SK-N-SH (cell line): Measurements from ENCODE around the gene ANKRD12. TPM values are rescaled to one million over a fixed set of nuclear protein-coding genes. Genes with fewer than 3 reads are reported as not detected.

ENCODE experiments used
- CTCF ChIA-PET: fragments of 300-600, 350-600 bp; formaldehyde crosslinking; extraction: SDS; loops from one replicate; lab custom pipeline; 2021; lab: Yijun Ruan, JAX
- POLR2A ChIA-PET: fragments of 350-600 bp; sonication (Branson Sonifier 250); formaldehyde crosslinking; extraction: SDS; loops from one replicate; lab custom pipeline; 2020; ENCODE audit warnings: antibody characterized with exemption, inconsistent platforms; lab: Yijun Ruan, JAX
- DNase-seq: peaks from one replicate; pipeline ENCODE4 v3.0.0; 2012
- H2AFZ ChIP-seq: fragments of 200-600 bp; sonication (generic); 2 replicates; pipeline ENCODE4 v1.8.1; 2016; ENCODE audit warnings: antibody characterized with exemption, mild to moderate bottlenecking, low read depth
- H3F3A ChIP-seq: fragments of 200-600 bp; sonication (generic); replicated peaks from 2 replicates; pipeline ENCODE3; 2016; ENCODE audit warnings: antibody characterized with exemption, mild to moderate bottlenecking; ENCODE audit not compliant: insufficient read depth
- H3K27ac ChIP-seq, 2 experiments: fragments of 200-500 bp in 1 of 2; fragments of 200-600 bp in 1 of 2; sonication (Bioruptor generic) in 1 of 2; sonication (generic), shearing (Covaris generic) in 1 of 2; 2 replicates each; pipeline versions ENCODE4 v1.5.1 to v1.6.1; 2014 to 2016; ENCODE audit warnings: low read depth in 2 of 2, inconsistent platforms in 1 of 2, low read length in 1 of 2, mild to moderate bottlenecking in 1 of 2, mixed read lengths in 1 of 2
- H3K27me3 ChIP-seq: fragments of 200-600 bp; sonication (generic), shearing (Covaris generic); 2 replicates; pipeline ENCODE4 v1.6.1; 2016; ENCODE audit warnings: mixed run types; ENCODE audit not compliant: insufficient read depth
- H3K36me3 ChIP-seq, 2 experiments: fragments of 200-500 bp in 1 of 2; fragments of 200-600 bp in 1 of 2; sonication (Bioruptor generic) in 1 of 2; sonication (generic) in 1 of 2; replicated peaks in 1 of 2; 2 replicates each; pipeline versions ENCODE3 to v1.5.1; 2014 to 2016; ENCODE audit warnings: low read length in 1 of 2, mild to moderate bottlenecking in 1 of 2; ENCODE audit not compliant: insufficient read depth in 2 of 2, control insufficient read depth in 1 of 2
- H3K4me1 ChIP-seq, 2 experiments: fragments of 200-500 bp in 1 of 2; fragments of 200-600 bp in 1 of 2; sonication (Bioruptor generic) in 1 of 2; sonication (generic), shearing (Covaris generic) in 1 of 2; 2 replicates each; pipeline versions ENCODE4 v1.5.1 to v1.6.1; 2014 to 2016; ENCODE audit warnings: low read depth in 1 of 2, low read length in 1 of 2, mixed run types in 1 of 2; ENCODE audit not compliant: insufficient read depth in 2 of 2, control insufficient read depth in 1 of 2
- H3K4me2 ChIP-seq: fragments of 200-600 bp; sonication (generic), shearing (Covaris generic); 2 replicates; pipeline ENCODE4 v1.6.1; 2017; ENCODE audit warnings: mixed run types
- H3K4me3 ChIP-seq, 2 experiments: fragments of 200-500 bp in 1 of 2; fragments of 200-600 bp in 1 of 2; sonication (Bioruptor generic) in 1 of 2; sonication (generic), shearing (Covaris generic) in 1 of 2; 2 replicates each; pipeline versions ENCODE4 v1.5.1 to v1.8.1; 2014 to 2016; ENCODE audit warnings: low read depth in 2 of 2, inconsistent platforms in 1 of 2, low read length in 1 of 2, mild to moderate bottlenecking in 1 of 2, mixed read lengths in 1 of 2, moderate library complexity in 1 of 2
- H3K79me2 ChIP-seq: fragments of 200-600 bp; sonication (generic); 2 replicates; pipeline ENCODE4 v1.8.1; 2017; ENCODE audit warnings: mild to moderate bottlenecking; ENCODE audit not compliant: insufficient read depth
- H3K9ac ChIP-seq: fragments of 200-600 bp; sonication (generic); 2 replicates; pipeline ENCODE4 v1.6.1; 2017; ENCODE audit warnings: mixed run types
- H3K9me2 ChIP-seq: fragments of 200-600 bp; sonication (generic); 2 replicates; pipeline ENCODE4 v1.6.1; 2017; ENCODE audit warnings: mixed run types
- H3K9me3 ChIP-seq: fragments of 200-600 bp; sonication (generic); 2 replicates; pipeline ENCODE4 v1.6.1; 2017; ENCODE audit warnings: mixed run types, mild to moderate bottlenecking, moderate library complexity
- H4K20me1 ChIP-seq: fragments of 200-600 bp; sonication (generic); 2 replicates; pipeline ENCODE4 v1.6.1; 2017; ENCODE audit warnings: mild to moderate bottlenecking, mixed run types; ENCODE audit not compliant: insufficient read depth
- CHD2 ChIP-seq: fragments of 150-350 bp; IDR thresholded peaks from 2 replicates; pipeline ENCODE4 v1.6.1; 2018; ENCODE audit warnings: low read length; ENCODE audit not compliant: partially characterized antibody
- EZH2phosphoT487 ChIP-seq: fragments of 200-600 bp; sonication (generic); IDR thresholded peaks from 2 replicates; pipeline ENCODE4 v1.6.1; 2017; ENCODE audit warnings: low read depth, mixed run types, mild to moderate bottlenecking, antibody characterized with exemption, moderate library complexity, borderline replicate concordance
- FOXJ3 ChIP-seq: sonication (generic); formaldehyde crosslinking; IDR thresholded peaks from 2 replicates; pipeline ENCODE4 v1.5.1; 2020; ENCODE audit warnings: mild to moderate bottlenecking, missing genetic modification reagents
- GATA2 ChIP-seq: sonication (generic); formaldehyde crosslinking; IDR thresholded peaks from 2 replicates; pipeline ENCODE4 v1.5.0; 2020; ENCODE audit warnings: mild to moderate bottlenecking, missing genetic modification reagents
- JUND ChIP-seq: IDR thresholded peaks from 2 replicates; pipeline ENCODE4 v1.4.0; 2012
- NFIC ChIP-seq: IDR thresholded peaks from 2 replicates; pipeline ENCODE4 v1.4.0; 2012; ENCODE audit warnings: borderline replicate concordance
- POLR2AphosphoS5 ChIP-seq: IDR thresholded peaks from 2 replicates; pipeline ENCODE4 v1.6.1; 2012; ENCODE audit warnings: low read depth, low read length
- RAD21 ChIP-seq: IDR thresholded peaks from 2 replicates; pipeline ENCODE4 v1.6.1; 2012; ENCODE audit warnings: mild to moderate bottlenecking, low read length
- RFX5 ChIP-seq: IDR thresholded peaks from 2 replicates; pipeline ENCODE4 v1.6.1; 2012; ENCODE audit warnings: mild to moderate bottlenecking, improper control_type of control experiment, low read length
- RXRA ChIP-seq: IDR thresholded peaks from 2 replicates; pipeline ENCODE4 v1.4.0; 2012; ENCODE audit warnings: low read depth, mild to moderate bottlenecking, borderline replicate concordance
- TEAD4 ChIP-seq: IDR thresholded peaks from 2 replicates; pipeline ENCODE4 v1.4.0; 2012; ENCODE audit warnings: mild to moderate bottlenecking, borderline replicate concordance; ENCODE audit not compliant: insufficient read depth
- WGBS: methylation state at CpG from one replicate; pipeline ENCODE4 v1.1.6; 2017; ENCODE audit warnings: low lambda C conversion rate; 5-methylcytosine and 5-hydroxymethylcytosine counted together
- polyA plus RNA-seq, 3 experiments: library from polyadenylated mRNA; depleted of rRNA; stranded (reverse); fragments of >200 nt; gene quantifications; 2 replicates each; pipeline ENCODE4 v1.2.3, GENCODE V29; 2012
- TF ChIP-seq, protein P1 (sequence below): IDR thresholded peaks from 2 replicates; pipeline ENCODE4 v1.4.0; 2012; ENCODE audit warnings: low read depth, borderline replicate concordance

Gene ANKRD12
- polyA plus RNA-seq, 1 of the 3 experiments (the other 2 are of a cell fraction), result 1.3 TPM

GRCh38 chr18:9177031-9177430, 40.5 kb downstream of the ANKRD12 start:
- TF ChIP-seq RFX5, result no peak
- TF ChIP-seq, all 33 proteins: peak for 0
- Histone ChIP-seq H3K9me2 (no peaks in the 10 kb centered on the region), H2AFZ (no peak overlapping the region), H3K79me2 (peaks cover 98% of the 10 kb centered on the region), H3K27ac (no peak overlapping the region), H3K36me3 (peaks cover 0 to 2% of the 10 kb centered on the region in 2 experiments), H3F3A (no peaks in the 10 kb centered on the region), H3K9me3 (no peaks in the 10 kb centered on the region), H3K4me3 (no peak overlapping the region), H3K4me1 (no peaks in the 10 kb centered on the region), H4K20me1 (peaks cover 46% of the 10 kb centered on the region), H3K27me3 (no peaks in the 10 kb centered on the region), H3K9ac (no peak overlapping the region), H3K4me2 (no peak overlapping the region)
- ChIA-PET POLR2A (no interaction called here), CTCF (no interaction called here)
- DNase-seq, result no peak
- WGBS, result 90% methylated on average over 6 of the region's 6 CpGs

DNA sequence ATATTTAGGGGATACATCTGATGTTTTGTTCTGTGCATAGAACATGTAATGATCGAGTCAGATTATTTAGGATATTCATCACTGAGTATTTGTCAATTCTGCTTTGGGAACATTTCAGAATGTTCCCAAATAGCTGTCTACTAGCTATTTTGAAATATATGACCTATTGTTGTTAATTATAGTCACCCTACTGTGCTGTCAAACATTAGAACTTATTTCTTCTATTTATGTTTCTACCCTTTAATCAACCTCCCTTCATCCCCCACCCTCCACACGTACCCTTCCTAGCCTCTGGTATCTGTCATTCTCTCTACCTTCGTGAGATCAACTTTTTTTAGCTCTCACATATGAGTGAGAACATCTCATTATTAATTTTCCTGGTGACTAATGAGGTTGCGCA, 40.9 kb downstream of the ANKRD12 start:
- H2AFZ ChIP-seq, result no peak overlapping the region
- H3K4me1 ChIP-seq, result no peaks in the 10 kb centered on the region
- POLR2A ChIA-PET, result no interaction called here
- no peak overlapping the region for H3K4me2 ChIP-seq
- H3K27me3 ChIP-seq, result no peaks in the 10 kb centered on the region
- no peak overlapping the region for H3K9ac ChIP-seq
- H3K9me3 ChIP-seq, result no peaks in the 10 kb centered on the region
- H3K4me3 ChIP-seq, result no peak overlapping the region
- H3F3A ChIP-seq, result peaks cover under 1% of the 10 kb centered on the region
- TF ChIP-seq RAD21 (no peak), TEAD4 (no peak), POLR2AphosphoS5 (no peak), CHD2 (no peak), GATA2 (CRISPR knock-in tag) (no peak), FOXJ3 (no peak), JUND (no peak), EZH2phosphoT487 (no peak)
- TF ChIP-seq, protein P1, sequence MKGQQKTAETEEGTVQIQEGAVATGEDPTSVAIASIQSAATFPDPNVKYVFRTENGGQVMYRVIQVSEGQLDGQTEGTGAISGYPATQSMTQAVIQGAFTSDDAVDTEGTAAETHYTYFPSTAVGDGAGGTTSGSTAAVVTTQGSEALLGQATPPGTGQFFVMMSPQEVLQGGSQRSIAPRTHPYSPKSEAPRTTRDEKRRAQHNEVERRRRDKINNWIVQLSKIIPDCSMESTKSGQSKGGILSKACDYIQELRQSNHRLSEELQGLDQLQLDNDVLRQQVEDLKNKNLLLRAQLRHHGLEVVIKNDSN, result no peak
- TF ChIP-seq, all 33 proteins: peak for 0
- Histone ChIP-seq H3K9me2 (no peaks in the 10 kb centered on the region), H3K79me2 (peaks cover 94% of the 10 kb centered on the region), H3K36me3 (peaks cover 1 to 2% of the 10 kb centered on the region in 2 experiments), H3K27ac (no peak overlapping the region), H4K20me1 (peaks cover 42% of the 10 kb centered on the region)
- DNase-seq, result no peak
- 94% methylated on average over 4 of the region's 4 CpGs for WGBS
- CTCF ChIA-PET, result no interaction called here

DNA sequence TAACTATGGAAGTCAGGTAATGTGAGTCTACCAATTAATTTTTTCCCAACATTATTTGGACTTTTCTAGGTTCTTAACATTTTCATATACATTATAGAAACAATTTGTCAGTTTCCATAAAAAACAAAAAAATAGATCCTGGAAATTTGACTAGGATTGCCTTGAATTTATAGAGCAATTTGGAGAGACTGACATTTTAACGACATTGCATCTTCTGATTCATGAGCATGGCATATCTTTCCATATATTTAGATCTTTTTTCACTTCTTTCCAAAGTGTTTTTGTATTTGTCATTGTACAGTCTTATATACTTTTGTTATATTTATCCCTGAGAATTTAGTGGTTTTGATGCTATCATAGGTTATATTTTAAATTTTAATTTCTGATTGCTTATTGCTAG, 42.0 kb downstream of the ANKRD12 start:
- no peak overlapping the region for H2AFZ ChIP-seq
- H3K9me3 ChIP-seq, result no peaks in the 10 kb centered on the region
- CTCF ChIA-PET, result no interaction called here
- no peaks in the 10 kb centered on the region for H3K9me2 ChIP-seq
- H3K4me1 ChIP-seq, result no peaks in the 10 kb centered on the region
- 94% methylated on average over 1 of the region's 1 CpG for WGBS
- peaks cover 84% of the 10 kb centered on the region for H3K79me2 ChIP-seq
- no peak overlapping the region for H3K4me3 ChIP-seq
- TF ChIP-seq FOXJ3, result no peak
- TF ChIP-seq RXRA, result no peak
- TF ChIP-seq NFIC, result no peak
- TF ChIP-seq EZH2phosphoT487, result no peak
- H3K9ac ChIP-seq, result no peak overlapping the region
- H3K4me2 ChIP-seq, result no peak overlapping the region
- H3K27me3 ChIP-seq, result no peaks in the 10 kb centered on the region
- POLR2A ChIA-PET, result no interaction called here
- H3K27ac ChIP-seq, result no peak overlapping the region
- peaks cover 34% of the 10 kb centered on the region for H4K20me1 ChIP-seq
- H3K36me3 ChIP-seq, result peaks cover 9 to 12% of the 10 kb centered on the region in 2 experiments
- no peak for DNase-seq
- H3F3A ChIP-seq, result peaks cover 4% of the 10 kb centered on the region
